Glomerular visceral epithelial cell (primary cell): ENCODE measurements around the gene OTUB2.
A peak's percentile ranks its signal among the peaks of the same experiment; 100 is the strongest.

Experiments
- DNase-seq: peaks from one replicate; pipeline ENCODE4 v3.0.0-alpha.2; 2016; ENCODE audit errors: extremely low spot score

The OTUB2 gene

DNA sequence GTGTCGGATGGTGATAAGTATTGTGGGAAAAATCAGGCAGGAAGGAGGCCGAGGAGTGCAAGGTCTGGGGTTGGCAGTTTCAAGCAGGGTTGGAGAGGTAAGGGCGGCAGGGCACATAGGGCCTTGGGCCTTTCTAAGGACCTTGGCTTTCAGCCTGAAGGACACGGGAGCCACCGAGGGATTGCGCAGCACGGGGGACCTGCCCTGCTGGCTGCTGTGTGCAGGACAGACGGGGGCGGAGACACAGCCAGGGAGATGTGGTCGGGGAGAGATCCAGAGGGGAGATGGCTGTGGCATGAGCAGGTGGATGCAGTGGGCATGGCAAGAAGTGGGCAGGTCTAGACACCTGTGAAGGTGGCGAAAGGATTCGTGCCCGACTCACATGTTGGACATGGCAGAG lies 14.7 kb downstream of the OTUB2 start:
- DNase-seq: no peak

DNA sequence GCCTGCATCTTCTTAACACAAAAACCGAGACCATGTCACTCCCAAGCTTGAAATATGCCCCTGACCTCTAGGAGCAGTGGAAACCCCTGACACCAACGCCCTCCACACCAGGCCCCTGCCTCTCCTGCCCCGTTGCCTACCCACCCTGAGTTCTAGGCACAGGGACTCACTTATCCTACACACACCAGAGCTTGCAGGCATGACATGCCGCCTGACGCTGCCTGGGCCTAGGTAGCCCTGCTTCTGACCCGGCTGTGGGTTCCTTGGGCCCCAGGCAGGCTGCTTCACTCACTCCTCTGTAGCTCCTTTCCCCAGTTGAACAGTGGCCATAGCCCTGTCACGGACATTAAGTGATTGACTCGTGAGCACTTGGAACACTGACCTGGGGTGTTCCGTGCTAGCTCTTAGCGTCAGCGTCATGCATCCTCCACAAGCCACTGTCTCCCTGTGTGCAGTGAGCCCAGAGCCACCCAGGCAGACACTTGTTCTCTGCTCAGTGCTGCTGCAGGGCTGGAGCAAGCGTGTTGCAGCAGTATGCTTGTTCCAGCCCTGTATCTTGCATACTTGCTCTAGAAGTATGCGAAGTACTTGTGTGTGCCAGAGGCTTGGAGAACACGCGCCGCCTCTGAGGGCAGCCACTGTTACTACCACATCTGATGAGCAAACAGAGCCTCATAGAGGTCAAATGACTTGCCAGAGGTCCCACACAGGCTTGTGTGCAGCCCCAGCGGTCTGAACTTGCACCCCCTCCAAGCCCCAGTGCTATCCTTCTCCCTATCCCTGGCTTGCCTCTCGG lies 15.6 kb downstream of the OTUB2 start:
- no peak for DNase-seq

DNA sequence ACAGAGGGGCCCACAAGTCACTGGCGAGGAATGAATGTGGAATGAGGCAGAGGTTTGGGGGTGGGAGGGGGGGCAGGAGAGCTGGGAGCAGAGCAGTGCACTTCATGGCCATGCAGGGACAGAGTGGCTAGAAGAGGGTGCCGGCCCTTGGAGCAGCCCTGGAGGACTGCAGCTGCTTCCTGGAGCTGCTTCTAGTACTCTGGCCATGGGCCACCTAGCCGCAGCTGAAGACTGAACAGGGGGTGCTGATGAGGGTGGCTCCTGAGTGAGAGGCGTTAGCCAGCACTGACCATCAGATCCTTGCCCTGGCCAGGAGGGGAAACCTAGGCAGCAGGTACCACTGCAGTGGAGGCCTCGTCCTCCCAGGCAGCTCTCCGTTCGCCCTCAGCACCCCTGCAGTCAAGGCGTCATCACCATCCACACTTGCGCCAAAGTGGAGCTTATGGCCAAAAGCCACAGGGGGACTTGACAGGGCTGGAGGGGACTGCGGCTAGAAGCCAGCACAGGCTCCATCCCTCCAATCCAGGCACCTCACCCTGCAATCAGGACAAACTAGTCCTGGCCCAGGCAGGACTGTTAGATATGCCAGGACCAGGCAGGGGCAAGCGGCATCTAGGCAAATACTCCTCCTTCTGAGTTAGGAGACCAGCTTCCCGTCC lies 16.4 kb downstream of the OTUB2 start:
- no peak for DNase-seq

DNA sequence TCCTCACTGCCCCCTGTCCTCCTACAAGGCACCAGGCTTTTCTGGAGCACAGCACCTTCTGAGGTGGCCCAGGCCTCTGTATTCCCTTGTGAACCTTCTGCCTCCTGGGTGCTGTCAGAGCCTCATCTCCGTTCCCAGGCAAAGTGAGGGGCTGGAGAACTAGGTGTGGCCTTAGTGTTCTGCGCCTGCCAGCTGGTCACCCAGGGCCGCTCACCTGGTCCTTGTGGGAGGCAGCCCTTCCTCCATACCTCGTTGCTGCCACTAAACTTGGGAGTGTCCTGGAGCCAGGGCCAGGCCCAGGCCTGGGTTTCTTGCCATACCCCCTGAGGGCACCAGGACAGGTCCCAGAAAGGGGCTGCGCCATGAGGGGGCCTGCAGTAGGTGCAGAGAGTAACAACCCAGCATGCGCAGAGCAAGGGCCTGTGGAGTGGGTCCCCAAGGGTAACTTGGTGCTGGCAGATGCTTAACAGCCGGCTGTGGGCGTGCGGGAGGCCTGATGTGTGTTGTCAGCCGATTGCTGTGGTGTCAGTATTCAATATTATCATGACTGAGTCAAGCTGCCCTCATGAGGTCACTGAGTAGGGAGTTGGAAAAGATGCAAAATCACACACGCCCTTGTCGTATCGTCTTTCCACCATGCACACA lies 17.1 kb downstream of the OTUB2 start:
- DNase-seq: no peak

DNA sequence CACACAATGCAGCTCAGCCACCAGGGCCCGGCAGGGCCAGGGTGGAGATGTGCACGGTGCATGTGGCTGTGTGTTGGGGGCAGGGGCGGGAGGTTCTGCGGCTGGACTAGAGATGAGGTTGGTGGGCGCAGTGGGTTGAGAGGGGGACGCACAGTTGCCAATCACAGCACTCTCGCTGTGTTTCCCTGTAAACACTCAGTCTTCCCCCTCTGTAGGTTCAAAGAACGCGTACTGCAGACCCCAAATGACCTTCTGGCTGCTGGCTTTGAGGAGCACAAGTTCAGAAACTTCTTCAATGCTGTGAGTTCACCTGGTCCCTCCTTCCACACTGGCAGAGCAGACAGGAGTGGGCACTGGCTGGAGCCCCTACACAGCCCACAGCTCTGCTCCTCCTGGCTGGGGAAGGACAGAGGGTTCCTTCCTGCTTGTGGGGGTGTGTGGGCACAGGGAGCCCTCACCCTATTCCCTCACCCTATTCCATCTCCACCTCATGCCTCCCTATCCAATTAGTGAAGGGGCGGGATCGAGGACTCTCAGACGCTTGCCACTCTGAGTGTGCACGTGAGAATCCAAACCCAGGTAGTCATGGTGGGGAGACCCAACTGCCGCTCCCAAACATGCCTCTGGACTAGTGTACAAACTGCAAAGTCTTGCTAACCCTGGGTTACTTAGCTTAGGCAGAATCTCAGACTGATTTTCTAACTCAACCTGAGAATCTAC lies 17.8 kb downstream of the OTUB2 start:
- no peak for DNase-seq

DNA sequence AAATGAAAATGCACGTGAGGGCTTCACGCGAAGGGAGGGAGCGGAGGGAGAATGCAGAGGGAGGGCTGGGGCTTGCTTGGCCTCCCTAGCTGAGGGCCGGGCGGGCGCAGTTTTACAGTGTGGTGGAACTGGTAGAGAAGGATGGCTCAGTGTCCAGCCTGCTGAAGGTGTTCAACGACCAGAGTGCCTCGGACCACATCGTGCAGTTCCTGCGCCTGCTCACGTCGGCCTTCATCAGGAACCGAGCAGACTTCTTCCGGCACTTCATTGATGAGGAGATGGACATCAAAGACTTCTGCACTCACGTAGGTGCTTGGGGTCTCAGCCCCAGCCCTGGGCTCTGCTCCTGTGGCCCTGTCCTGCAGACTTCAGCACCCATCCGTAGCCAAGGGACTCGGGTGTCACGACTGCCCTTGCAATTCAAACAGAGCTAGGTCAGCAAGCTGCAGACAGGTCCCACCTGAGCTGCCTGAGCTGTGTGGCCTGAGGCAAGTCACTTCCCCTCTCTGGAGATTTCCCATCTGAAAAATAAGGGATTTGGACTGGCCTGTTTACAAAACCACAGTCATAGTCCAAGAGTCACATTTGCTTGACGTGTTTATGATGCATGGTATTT lies 18.4 kb downstream of the OTUB2 start:
- DNase-seq: no peak

DNA sequence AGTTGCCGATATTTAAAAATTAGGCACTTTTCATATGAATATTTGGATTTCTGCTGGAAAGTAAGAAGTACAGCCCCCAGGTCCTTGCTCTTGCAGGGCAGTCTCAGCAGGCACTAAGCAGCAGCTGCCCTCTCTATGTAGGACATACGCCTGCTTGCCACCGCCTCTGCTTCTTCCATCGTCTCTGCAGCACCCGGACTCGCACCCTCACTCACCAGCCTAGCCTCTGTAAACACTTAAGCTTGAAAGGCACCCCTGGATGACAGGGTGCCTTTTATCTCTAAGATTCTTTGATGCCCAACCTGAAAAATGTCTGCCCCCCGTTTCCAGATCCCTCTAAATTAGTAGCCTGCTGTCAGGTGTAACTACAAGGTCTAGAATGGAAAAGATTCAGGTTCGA lies 19.0 kb downstream of the OTUB2 start:
- no peak for DNase-seq

DNA sequence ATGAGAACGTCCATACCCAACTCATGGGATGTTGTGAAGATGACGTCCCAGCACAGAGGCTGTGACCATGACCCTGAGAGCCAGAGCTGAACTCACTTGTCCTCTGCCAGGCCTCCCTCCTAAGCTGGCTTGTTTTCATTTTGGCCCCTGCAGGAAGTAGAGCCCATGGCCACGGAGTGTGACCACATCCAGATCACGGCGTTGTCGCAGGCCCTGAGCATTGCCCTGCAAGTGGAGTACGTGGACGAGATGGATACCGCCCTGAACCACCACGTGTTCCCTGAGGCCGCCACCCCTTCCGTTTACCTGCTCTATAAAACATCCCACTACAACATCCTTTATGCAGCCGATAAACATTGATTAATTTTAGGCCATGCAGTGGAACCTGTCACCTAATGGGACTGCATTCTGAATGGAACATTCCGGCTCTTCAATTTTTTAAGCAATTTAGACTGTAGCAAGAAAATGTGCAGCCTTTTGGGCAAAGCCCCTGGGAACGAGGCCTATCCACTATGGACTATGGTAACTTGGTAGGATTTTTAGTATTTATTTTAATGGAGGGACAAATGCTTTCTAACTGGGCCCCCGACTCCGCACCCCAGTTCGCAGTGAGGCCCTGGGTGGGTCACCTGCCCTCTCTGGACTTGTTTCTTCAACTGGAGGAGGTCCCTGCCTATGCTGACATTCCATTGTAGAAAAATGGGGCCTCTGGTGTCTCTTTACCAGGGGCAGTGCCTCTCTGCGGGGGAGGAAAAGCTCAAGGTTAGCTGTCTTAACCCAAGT lies 19.6 kb downstream of the OTUB2 start:
- DNase-seq: no peak

DNA sequence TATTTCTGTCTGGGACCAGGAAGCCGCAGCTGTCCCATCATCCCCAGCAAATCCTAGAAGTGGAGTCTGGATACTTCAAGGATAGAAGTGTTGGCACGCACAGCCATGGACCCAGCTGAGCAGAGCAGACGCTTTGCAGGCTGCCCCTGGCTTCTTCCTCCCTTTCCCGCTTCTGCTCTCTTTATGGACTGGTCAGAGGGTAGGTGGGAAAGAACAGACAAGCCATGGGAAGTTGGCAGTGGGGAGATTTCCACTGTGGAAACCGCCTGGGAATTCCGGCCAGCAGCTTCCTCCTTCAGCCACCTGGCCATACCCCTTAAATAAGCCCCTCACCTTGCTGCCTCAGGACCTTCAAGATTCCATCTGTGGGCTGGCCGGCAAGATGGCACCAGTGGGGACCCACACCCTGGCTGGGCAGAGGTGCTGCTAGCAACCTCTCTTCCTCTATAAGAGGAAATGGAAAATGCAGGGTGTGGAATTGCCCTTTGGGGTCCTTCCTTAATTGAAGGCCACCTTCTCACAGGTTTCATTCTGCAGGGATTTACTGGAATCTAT lies 20.6 kb downstream of the OTUB2 start:
- no peak for DNase-seq

DNA sequence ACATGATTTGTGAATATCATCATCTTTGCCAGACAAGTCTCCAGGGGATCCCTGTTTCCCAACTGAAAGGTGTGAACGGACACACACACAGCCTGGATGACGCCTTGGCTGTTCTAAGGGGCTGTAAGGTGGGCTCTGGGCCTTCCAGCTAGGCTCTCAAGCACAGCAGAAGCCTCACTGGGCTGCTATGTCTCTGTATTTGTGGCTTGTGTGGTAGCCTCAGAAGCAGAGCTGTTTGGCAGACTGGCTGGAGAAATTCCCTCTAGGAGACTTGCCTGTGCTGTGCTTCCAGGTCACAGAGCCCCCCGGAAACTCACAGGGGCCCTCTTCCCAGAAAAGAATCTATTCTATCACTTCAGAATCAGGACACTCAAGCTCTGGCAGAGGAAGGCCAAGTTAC lies 21.4 kb downstream of the OTUB2 start:
- DNase-seq: no peak

DNA sequence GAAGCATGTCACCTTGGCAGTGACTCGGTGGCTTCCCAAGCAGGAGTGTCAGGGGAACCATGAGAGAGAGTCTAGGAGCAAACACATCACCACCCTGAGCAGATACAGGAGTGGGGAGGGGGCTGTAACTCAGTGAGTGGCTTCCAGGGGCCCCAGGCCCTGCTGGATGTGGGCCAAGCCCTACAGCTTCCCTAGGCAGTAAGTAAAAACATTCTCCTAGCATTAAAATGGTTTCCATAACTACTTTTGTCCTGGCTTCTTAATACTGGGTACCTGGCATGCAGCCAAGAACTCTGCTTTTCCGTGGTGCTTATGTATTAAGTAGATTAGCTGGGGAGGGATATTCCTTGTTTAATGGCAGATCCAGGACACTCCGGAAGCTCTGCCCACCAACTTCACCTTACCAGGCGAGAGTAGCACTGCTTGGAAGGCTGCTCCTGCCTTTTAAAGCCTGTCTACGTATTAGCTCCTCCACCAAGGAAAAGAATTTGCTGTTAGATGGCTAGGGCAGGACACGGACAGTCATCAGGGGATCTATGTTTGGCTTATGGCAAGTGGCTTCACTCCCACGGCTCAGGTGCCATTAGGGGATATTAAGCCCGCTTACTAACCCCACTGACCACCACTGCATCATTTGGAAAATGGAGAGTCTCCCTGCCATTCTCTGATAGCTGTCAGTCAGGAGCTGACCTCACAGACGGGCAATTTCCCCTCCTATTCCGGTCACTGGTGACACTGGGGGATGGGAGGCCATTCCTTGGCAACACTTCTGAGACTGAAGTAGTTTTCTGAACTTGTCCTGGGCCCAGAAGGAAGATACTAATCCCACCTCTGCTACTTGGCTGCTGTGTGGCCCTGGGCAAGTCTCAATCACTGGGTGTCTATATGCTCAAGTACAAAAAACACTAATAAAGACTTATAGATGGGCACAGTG lies 22.8 kb downstream of the OTUB2 start:
- DNase-seq: no peak

DNA sequence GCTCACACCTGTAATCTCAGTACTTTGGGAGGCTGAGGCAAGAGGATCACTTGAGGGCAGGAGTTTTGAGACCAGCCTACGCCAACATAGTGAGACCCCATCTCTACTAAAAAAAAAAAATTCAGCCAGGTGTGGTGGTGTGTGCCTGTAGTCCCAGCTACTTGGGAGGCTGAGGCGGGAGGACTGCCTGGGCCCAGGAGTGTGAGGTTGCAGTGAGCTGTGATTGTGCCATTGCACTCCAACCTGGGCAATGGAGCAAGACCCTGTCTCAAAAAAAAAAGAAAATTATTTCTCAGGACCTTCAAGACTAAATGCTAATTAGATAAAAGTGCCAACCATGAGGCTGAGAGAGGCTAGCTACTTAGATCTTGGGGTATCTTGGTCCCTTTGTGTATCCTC lies 23.5 kb downstream of the OTUB2 start:
- no peak for DNase-seq

DNA sequence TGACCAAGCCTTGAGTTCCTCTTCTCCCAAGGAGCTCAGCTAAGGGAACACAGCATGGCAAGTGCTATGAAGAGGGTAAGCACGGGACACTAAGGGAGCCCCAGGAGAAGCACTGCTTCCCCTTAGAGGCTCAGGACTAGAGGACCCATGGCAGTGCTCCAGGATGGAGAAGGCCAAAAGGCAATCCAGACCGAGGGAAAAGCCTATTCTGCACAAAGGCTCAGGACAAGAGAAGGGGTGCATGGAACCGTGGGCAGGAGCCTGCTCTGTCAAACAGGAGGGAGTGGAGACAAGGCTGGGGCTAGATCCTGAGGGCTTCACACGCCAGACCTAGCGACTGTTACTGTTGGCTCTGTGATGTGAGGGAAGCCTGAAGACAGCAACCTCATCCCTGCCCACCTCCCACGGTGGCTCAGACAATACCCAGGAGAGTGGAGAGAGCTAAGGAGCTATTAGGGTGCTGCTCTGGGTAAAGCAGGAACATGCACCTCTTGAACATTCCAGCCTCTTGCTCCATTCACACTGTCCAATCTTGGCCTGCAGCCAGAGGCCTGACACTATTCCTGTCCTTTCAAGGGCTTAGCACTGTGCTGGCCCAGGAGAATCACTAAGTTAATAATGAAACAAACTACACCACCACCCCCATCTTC lies 24.2 kb downstream of the OTUB2 start:
- peak; percentile 58 for DNase-seq

DNA sequence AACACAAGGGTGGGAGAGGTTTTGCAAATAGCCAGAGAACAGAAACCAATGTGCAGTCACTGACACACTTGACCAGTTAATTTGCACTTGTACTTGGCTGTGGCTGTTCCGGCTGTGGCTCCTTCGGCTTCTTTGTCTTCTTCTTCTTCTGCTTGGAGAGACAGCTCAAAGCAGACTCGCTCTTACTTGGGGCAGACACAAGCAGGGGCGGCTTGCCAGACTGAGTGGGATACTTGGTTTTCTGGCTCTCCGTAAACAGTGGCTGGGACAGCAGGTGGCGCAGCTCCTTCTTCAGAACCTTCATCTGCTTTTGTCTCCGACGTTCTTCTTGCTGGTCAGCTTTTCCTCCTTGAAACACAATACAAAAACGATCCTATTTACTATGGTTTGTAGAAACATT lies 25.0 kb downstream of the OTUB2 start:
- peak; percentile 48 for DNase-seq

DNA sequence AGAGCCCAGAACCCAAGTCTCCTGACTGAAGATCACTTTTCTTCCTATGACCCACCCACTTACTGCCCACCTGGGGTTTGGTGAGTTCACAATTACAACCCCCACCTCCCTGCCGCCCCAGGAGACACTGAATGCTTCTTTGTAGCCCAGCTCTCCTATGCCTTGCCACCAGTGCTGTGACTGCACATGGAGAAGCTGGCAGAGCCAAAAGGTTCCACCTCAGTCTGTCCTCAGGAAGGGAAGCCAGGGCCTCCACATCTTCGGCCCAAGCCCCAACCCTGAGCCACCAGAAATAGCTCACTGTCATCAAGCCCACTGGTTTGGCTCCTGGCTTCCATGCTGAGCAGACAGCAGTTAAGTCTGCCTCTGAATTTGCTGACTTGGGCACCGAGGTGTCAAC lies 25.6 kb downstream of the OTUB2 start:
- DNase-seq: no peak

DNA sequence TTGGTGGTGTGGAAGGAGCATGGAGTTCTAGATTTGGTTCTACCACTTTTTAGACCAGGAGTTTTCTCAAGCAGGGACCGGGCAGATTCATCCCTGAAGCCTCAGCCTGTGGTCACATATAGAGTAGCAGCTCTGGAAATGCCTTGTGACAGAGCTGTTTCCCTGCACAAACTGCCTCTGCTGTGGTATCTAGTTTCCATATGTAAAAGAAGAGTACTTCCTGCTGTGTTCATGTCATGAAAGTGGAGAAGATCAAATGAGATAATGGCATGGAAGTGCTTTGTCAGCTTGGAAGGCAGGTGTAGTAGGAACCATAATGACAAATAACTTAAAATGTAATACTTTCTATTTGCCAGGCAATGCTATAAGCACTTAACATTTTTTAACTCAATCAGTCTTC lies 26.1 kb downstream of the OTUB2 start:
- DNase-seq: no peak

DNA sequence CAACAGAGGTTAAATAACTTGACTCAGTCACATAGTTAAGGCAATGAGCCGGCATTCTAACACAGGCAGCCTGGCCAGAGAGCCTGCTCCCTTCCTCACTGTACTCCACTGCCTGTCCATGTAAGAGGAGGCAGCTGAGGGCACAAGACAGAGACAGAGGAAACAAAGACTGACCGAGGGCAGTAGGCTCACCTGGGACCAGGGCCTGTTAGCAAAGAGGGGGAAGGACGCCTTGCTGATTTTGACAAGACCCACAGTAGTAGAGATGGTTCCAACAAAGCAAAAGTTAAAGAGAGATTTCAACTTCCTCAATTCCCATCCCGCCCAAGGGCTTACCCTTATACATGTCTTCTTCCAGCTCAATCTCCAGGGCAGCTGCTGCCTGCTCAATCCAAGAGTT lies 26.5 kb downstream of the OTUB2 start:
- DNase-seq: no peak

DNA sequence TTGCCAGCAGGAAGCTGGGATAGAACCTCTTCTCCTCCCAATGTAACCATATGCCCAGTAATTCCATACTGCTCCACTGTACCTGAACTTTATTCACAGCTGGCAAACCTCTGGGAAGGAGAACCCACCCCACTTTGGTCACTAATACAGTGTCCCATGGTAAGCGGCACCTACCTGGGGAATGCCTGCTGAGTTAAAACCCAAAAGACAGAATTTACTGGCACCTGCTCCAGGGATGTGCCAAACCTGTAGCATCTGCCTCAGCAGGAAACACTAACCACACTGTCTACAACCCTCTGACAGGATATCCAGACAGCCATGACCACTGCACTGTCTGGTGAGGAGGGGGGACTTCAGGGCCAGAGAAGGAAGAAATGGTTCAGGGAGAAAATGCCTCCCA lies 28.3 kb downstream of the OTUB2 start:
- DNase-seq: no peak

DNA sequence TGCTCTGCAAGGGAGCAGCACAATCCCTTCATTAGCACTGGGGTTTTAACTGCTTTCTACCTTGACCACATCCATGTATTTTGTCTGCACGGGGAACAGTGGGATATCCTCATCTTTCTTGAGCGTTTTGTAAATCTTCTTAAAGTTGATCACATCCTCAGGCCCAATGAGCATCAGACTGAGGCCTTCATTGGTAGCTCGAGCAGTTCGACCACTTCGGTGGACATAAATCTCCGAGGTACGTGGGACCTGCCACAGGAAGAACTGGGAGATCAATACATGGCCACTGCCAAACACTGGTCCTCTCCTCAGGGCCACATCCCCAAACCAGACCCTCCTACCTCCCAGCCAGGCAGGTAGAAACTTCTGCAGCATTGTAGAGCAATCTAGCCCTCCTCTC lies 28.8 kb downstream of the OTUB2 start:
- no peak for DNase-seq
